Osteocyte (in vitro differentiated cells): ENCODE data around the gene TM4SF1. TPM values are rescaled to one million over a fixed set of nuclear protein-coding genes. Genes with fewer than 3 reads are reported as not detected.

Experiments used
- DNase-seq: peaks from one replicate; pipeline ENCODE4 v3.0.0; 2021; ENCODE audit warnings: mixed read lengths; ENCODE audit not compliant: unreplicated experiment; ENCODE audit errors: extremely low spot score
- H3K27ac Mint-ChIP-seq: one replicate; pipeline ENCODE4 v1.8.0; 2021; ENCODE audit warnings: mild to moderate bottlenecking, mixed read lengths; ENCODE audit not compliant: unreplicated experiment
- H3K27me3 Mint-ChIP-seq: one replicate; pipeline ENCODE4 v1.8.0; 2021; ENCODE audit warnings: mixed read lengths; ENCODE audit not compliant: unreplicated experiment
- H3K36me3 Mint-ChIP-seq: one replicate; pipeline ENCODE4 v1.8.0; 2021; ENCODE audit warnings: mixed read lengths; ENCODE audit not compliant: unreplicated experiment
- H3K4me1 Mint-ChIP-seq: one replicate; pipeline ENCODE4 v1.8.0; 2021; ENCODE audit warnings: mixed read lengths; ENCODE audit not compliant: unreplicated experiment
- H3K4me3 Mint-ChIP-seq: one replicate; pipeline ENCODE4 v1.8.0; 2021; ENCODE audit warnings: mild to moderate bottlenecking, moderate library complexity, mixed read lengths; ENCODE audit not compliant: unreplicated experiment
- H3K9me3 Mint-ChIP-seq: one replicate; pipeline ENCODE4 v1.8.0; 2021; ENCODE audit warnings: mixed read lengths; ENCODE audit not compliant: unreplicated experiment
- total RNA-seq: library from RNA; stranded (reverse); gene quantifications from 2 replicates; pipeline ENCODE4 v1.2.1, GENCODE V29; 2021
- TF ChIP-seq, protein P1 (sequence below): fragments of 200-600 bp; sonication (generic); IDR thresholded peaks from 2 replicates; pipeline ENCODE4 v1.5.0; 2021; ENCODE audit warnings: antibody characterized with exemption, mild to moderate bottlenecking, moderate library complexity

TM4SF1 gene
- total RNA-seq, 1 donor from 2014 or later = 120 TPM

DNA sequence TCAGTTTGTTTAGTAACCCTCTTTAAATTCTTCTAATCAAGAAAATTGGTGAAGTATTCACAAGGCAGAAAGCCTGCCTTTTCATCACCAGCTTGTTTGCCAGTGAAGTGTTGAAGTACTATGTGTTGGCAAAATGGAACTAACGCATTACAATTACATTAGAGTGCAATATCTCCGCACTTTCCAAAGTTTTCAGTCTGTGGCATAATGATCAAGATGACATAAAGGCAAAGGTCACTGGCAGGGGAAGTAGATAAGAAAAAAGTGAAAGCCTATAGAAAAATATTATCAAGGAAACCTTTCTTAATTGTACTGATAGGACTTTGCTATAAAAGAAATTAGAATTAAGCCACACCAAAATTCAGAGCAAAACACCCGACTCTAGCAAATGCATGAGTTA lies 25.0 kb upstream of the TM4SF1 start:
- no peak overlapping the region for H3K4me3 Mint-ChIP-seq
- TF ChIP-seq, protein P1, sequence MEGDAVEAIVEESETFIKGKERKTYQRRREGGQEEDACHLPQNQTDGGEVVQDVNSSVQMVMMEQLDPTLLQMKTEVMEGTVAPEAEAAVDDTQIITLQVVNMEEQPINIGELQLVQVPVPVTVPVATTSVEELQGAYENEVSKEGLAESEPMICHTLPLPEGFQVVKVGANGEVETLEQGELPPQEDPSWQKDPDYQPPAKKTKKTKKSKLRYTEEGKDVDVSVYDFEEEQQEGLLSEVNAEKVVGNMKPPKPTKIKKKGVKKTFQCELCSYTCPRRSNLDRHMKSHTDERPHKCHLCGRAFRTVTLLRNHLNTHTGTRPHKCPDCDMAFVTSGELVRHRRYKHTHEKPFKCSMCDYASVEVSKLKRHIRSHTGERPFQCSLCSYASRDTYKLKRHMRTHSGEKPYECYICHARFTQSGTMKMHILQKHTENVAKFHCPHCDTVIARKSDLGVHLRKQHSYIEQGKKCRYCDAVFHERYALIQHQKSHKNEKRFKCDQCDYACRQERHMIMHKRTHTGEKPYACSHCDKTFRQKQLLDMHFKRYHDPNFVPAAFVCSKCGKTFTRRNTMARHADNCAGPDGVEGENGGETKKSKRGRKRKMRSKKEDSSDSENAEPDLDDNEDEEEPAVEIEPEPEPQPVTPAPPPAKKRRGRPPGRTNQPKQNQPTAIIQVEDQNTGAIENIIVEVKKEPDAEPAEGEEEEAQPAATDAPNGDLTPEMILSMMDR = no peak
- no peaks in the 10 kb centered on the region for H3K27me3 Mint-ChIP-seq
- H3K4me1 Mint-ChIP-seq = peaks cover 24% of the 10 kb centered on the region
- H3K36me3 Mint-ChIP-seq = peaks cover 3% of the 10 kb centered on the region
- peaks cover 5% of the 10 kb centered on the region for H3K9me3 Mint-ChIP-seq
- no peak for DNase-seq
- no peak overlapping the region for H3K27ac Mint-ChIP-seq

DNA sequence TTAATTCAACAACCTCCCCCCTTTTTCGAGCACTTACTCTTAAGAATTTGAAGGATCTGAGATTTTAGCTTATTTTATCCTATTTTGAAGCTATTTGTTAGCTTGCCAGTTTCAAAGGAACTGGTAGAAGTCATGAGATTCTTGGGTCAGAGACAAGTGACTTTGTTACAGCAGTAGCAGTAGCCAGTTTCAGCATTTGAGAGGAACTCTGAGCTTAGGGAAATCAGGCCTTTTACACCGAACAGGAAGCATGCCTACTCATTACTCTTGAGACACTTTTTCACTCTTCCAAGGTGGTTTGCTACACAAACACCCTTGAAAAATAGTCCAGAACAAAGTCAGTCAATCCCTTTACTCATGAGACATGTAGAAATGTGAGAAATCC lies 24.5 kb upstream of the TM4SF1 start:
- DNase-seq = no peak
- H3K36me3 Mint-ChIP-seq = peaks cover 3% of the 10 kb centered on the region
- no peak overlapping the region for H3K4me3 Mint-ChIP-seq
- TF ChIP-seq, protein P1 = no peak
- peaks cover 24% of the 10 kb centered on the region for H3K4me1 Mint-ChIP-seq
- no peaks in the 10 kb centered on the region for H3K27me3 Mint-ChIP-seq
- H3K9me3 Mint-ChIP-seq = peaks cover 5% of the 10 kb centered on the region
- H3K27ac Mint-ChIP-seq = peak overlapping the region; percentile 50

DNA sequence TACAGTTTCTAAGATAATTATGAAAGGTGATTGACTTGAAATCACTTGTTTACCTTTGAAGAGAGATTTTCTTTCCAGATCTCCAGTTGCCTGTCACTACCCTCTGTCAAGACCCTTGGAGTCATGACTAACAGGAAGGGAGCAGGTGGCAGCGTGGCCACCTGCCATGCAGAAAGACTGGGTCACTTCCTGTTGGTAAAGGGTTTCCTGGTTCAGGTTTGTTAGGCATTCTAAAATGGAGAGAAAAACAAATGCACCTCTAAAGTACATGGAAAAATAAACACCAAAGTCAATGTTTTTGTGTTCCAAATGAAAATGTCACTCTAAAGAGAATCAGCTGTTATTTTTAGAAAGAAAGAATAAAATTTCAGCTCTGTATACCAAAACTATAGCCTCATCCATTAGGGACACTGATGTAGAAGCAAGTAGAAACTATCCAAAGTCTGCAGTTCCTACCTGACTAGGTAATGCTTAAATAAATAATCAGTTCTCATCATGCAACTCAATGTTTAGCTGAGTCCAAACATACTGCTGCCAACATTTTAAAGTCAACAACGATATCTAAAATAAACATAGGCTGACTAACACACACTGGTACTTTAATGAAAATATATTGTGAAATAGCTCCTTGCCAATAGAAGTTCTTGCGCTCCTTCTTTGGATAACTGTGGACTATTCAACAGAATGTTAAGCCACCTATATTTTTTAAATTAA lies 23.9 kb upstream of the TM4SF1 start:
- Mint-ChIP-seq H3K9me3 (peaks cover 5% of the 10 kb centered on the region), H3K4me3 (no peak overlapping the region), H3K27ac (peak overlapping the region; percentile 71), H3K36me3 (peaks cover 3% of the 10 kb centered on the region), H3K4me1 (peaks cover 28% of the 10 kb centered on the region), H3K27me3 (no peaks in the 10 kb centered on the region)
- TF ChIP-seq, protein P1 = no peak
- no peak for DNase-seq

DNA sequence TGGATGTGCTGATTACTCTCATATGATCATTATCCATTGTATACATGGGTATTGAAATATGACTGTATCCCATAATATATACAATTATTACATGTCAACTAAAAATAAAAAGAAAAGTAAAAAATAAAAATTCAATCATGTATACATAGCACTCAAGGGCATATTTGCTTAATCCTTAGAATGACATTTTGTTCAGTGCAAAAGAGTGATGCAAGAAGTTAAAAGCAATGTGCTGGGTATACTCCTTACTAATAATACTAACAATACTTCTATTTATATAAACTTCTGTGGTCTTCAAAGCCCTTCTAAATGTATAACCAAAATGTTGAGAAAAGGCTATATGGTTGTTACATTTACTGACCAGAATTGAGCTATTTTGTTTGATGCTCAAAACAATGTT lies 23.2 kb upstream of the TM4SF1 start:
- Mint-ChIP-seq H3K27ac (peak overlapping the region; percentile 40), H3K36me3 (peaks cover 3% of the 10 kb centered on the region), H3K9me3 (peaks cover 5% of the 10 kb centered on the region), H3K27me3 (no peaks in the 10 kb centered on the region), H3K4me1 (peaks cover 35% of the 10 kb centered on the region), H3K4me3 (no peak overlapping the region)
- TF ChIP-seq, protein P1 = no peak
- DNase-seq = no peak

DNA sequence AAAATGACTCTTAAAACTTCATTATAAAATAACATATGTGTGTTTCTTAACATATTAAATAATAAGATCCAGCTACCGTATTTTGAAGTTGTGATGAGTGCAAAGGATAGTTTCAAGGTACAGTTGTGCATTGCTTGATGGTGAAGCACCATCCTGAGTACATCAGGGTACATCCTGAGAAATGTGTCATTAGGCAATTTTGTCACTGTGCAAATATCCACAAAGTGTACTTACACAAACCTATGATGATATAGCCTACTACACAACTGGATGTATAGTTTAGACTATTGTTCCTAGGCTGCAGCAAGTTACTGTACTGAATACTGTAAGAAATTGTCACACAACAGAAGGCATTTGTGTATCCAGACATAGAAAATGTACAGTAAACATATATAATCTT lies 20.8 kb upstream of the TM4SF1 start:
- no peak for DNase-seq
- TF ChIP-seq, protein P1 = no peak
- Mint-ChIP-seq H3K4me3 (no peak overlapping the region), H3K9me3 (peaks cover 5% of the 10 kb centered on the region), H3K27me3 (no peaks in the 10 kb centered on the region), H3K36me3 (peaks cover 3% of the 10 kb centered on the region), H3K27ac (no peak overlapping the region), H3K4me1 (peaks cover 51% of the 10 kb centered on the region)
